Keratinocyte (primary cell): ENCODE measurements around the gene ANGPT4. TPM values are rescaled to one million over a fixed set of nuclear protein-coding genes. Genes with fewer than 3 reads are reported as not detected.

ENCODE experiments used
- DNase-seq: peaks from one replicate; pipeline ENCODE4 v3.0.0-alpha.2; 2011; ENCODE audit warnings: low read depth, missing footprints, low spot score
- FAIRE-seq: peaks from 2 replicates; lab custom pipeline; 2011; peaks lifted over from hg19 to GRCh38; lab: Jason Lieb, UNC
- H2AFZ ChIP-seq: 2 replicates; pipeline ENCODE4 v1.6.0; 2012; ENCODE audit warnings: low read length, control low read depth, inconsistent platforms; ENCODE audit not compliant: control insufficient read depth
- H3K27ac ChIP-seq: 2 replicates; pipeline ENCODE4 v1.5.1; 2011; ENCODE audit warnings: low read length; ENCODE audit not compliant: control insufficient read depth, insufficient read depth
- H3K27me3 ChIP-seq: 3 replicates; pipeline ENCODE4 v1.6.0; 2011; ENCODE audit warnings: low read length; ENCODE audit not compliant: control insufficient read depth, insufficient read depth; ENCODE audit errors: extremely low read depth
- H3K36me3 ChIP-seq, 2 experiments: 2 replicates in 1 of 2; 3 replicates in 1 of 2; pipeline ENCODE4 v1.5.1; 2011; ENCODE audit warnings: low read length in 2 of 2, mild to moderate bottlenecking in 1 of 2; ENCODE audit not compliant: control insufficient read depth in 2 of 2, insufficient read depth in 2 of 2; ENCODE audit errors: extremely low read depth in 1 of 2
- H3K4me1 ChIP-seq: 3 replicates; pipeline ENCODE4 v1.5.1; 2011; ENCODE audit warnings: low read length; ENCODE audit not compliant: control insufficient read depth, insufficient read depth; ENCODE audit errors: extremely low read depth
- H3K4me2 ChIP-seq: 3 replicates; pipeline ENCODE4 v1.6.0; 2011; ENCODE audit warnings: low read depth, low read length; ENCODE audit not compliant: control insufficient read depth, insufficient read depth; ENCODE audit errors: extremely low read depth
- H3K4me3 ChIP-seq, 3 experiments: fragments of 200-600 bp in 1 of 3; sonication (generic) in 1 of 3; 2 replicates in 2 of 3; 3 replicates in 1 of 3; pipeline ENCODE4 v1.5.1; 2011 to 2016; ENCODE audit warnings: low read length in 3 of 3, mild to moderate bottlenecking in 3 of 3, control low read depth in 2 of 3, inconsistent platforms in 1 of 3, low read depth in 1 of 3, mixed read lengths in 1 of 3, mixed run types in 1 of 3, moderate library complexity in 1 of 3; ENCODE audit not compliant: control insufficient read depth in 2 of 3, insufficient read depth in 2 of 3; ENCODE audit errors: extremely low read depth in 1 of 3
- H3K79me2 ChIP-seq: 2 replicates; pipeline ENCODE4 v1.6.0; 2012; ENCODE audit warnings: low read length; ENCODE audit not compliant: control insufficient read depth, insufficient read depth
- H3K9ac ChIP-seq: 3 replicates; pipeline ENCODE4 v1.6.0; 2011; ENCODE audit warnings: low read length; ENCODE audit not compliant: control insufficient read depth, insufficient read depth; ENCODE audit errors: extremely low read depth
- H3K9me1 ChIP-seq: 3 replicates; pipeline ENCODE4 v1.6.0; 2011; ENCODE audit warnings: low read length; ENCODE audit not compliant: control insufficient read depth, insufficient read depth; ENCODE audit errors: extremely low read depth
- H3K9me3 ChIP-seq: 2 replicates; pipeline ENCODE4 v1.5.1; 2012; ENCODE audit warnings: low read depth, low read length; ENCODE audit not compliant: control insufficient read depth
- H4K20me1 ChIP-seq: 3 replicates; pipeline ENCODE4 v1.6.0; 2011; ENCODE audit warnings: low read length; ENCODE audit not compliant: control insufficient read depth, insufficient read depth; ENCODE audit errors: extremely low read depth
- EZH2 ChIP-seq: IDR thresholded peaks from one replicate; pipeline ENCODE4 v1.6.1; 2012; ENCODE audit warnings: inconsistent platforms, mild to moderate bottlenecking, low read length, moderate library complexity
- dilution Hi-C: fragments of 300-500 bp; cut with MboI; formaldehyde crosslinking; loops from one replicate; pipeline ENCODE4 v1.7.0; 2020; ENCODE audit warnings: low sequenced_read_pairs; ENCODE audit not compliant: extremely low pct_ligation_motif_present
- polyA plus RNA-seq, 5 experiments: library from polyadenylated mRNA; depleted of rRNA in 3 of 5; stranded (reverse) in 3 of 5; stranded (forward) in 1 of 5; unstranded in 1 of 5; fragments of >200 nt; gene quantifications; 1 replicate in 1 of 5; 2 replicates in 3 of 5; 3 replicates in 1 of 5; pipeline versions ENCODE4 v1.2.1 to v1.2.3, GENCODE V29; 2011 to 2012; ENCODE audit warnings: missing spikeins in 2 of 5, low read depth in 1 of 5, low replicate concordance in 1 of 5
- TF ChIP-seq, protein P1 (sequence below), 3 experiments: IDR thresholded peaks in 1 of 3; conservative IDR thresholded peaks in 1 of 3; optimal IDR thresholded peaks in 1 of 3; 2 replicates in 2 of 3; 3 replicates in 1 of 3; pipeline versions ENCODE3 to v1.5.1; 2011; ENCODE audit warnings: low read length in 3 of 3, mild to moderate bottlenecking in 3 of 3, moderate library complexity in 2 of 3, control low read depth in 1 of 3, inconsistent platforms in 1 of 3; ENCODE audit not compliant: insufficient read depth in 2 of 3; ENCODE audit errors: extremely low read depth in 1 of 3

ANGPT4 gene
- polyA plus RNA-seq, 1 donor (not counting 4 experiments of a cell fraction or from before 2014, with no cell fraction given) = not detected

DNA sequence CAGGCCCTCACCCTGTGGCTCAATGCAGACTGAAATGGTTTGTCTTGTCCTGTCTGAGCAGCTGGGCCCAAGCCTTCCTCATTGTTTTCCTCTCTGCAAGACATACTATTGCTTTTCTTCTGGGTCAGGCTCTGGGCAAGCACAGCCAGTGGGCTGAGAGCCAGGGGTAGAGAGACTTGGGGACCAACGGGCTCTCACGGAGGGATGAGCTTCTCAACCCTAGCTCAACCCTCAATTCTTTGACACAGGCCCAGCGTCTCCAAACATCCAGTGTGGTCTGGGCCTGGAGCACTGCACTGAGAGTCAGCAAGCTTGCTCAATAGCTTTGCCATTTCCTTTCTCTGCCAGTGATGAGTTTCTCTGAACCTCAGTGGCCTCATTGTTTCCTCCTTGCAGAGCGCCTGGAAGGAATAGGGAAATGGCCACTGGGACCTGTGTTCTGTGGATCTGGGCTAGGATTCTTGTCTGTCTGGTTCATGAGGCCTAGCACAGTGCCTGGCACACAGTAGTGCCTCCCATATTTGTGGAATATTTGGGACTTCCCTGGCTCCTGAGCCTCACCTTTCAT is 9.3 kb downstream of the ANGPT4 start:
- Histone ChIP-seq H4K20me1 (no peaks in the 10 kb centered on the region), H3K36me3 (no peaks in the 10 kb centered on the region), H3K27ac (no peak overlapping the region), H3K9me1 (no peaks in the 10 kb centered on the region), H3K27me3 (peaks cover 7% of the 10 kb centered on the region), H3K9ac (no peak overlapping the region), H3K79me2 (no peaks in the 10 kb centered on the region), H3K4me2 (no peak overlapping the region), H3K9me3 (no peaks in the 10 kb centered on the region), H3K4me3 (no peak overlapping the region), H3K4me1 (peaks cover 5% of the 10 kb centered on the region), H2AFZ (no peak overlapping the region)
- dilution Hi-C loops = no loop called here
- no peak for DNase-seq
- TF ChIP-seq, protein P1, sequence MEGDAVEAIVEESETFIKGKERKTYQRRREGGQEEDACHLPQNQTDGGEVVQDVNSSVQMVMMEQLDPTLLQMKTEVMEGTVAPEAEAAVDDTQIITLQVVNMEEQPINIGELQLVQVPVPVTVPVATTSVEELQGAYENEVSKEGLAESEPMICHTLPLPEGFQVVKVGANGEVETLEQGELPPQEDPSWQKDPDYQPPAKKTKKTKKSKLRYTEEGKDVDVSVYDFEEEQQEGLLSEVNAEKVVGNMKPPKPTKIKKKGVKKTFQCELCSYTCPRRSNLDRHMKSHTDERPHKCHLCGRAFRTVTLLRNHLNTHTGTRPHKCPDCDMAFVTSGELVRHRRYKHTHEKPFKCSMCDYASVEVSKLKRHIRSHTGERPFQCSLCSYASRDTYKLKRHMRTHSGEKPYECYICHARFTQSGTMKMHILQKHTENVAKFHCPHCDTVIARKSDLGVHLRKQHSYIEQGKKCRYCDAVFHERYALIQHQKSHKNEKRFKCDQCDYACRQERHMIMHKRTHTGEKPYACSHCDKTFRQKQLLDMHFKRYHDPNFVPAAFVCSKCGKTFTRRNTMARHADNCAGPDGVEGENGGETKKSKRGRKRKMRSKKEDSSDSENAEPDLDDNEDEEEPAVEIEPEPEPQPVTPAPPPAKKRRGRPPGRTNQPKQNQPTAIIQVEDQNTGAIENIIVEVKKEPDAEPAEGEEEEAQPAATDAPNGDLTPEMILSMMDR (optimal IDR thresholded peaks at IDR 0.05 in 1 of 3, IDR thresholded peaks at IDR 0.05 in 1 of 3, conservative IDR thresholded peaks at IDR 0.05 in 1 of 3; ENCODE audit: extremely low read depth in 1 of 3, insufficient read depth in 2 of 3, low read length in 3 of 3) = no peak
- no peak for TF ChIP-seq EZH2
- no peak for FAIRE-seq

DNA sequence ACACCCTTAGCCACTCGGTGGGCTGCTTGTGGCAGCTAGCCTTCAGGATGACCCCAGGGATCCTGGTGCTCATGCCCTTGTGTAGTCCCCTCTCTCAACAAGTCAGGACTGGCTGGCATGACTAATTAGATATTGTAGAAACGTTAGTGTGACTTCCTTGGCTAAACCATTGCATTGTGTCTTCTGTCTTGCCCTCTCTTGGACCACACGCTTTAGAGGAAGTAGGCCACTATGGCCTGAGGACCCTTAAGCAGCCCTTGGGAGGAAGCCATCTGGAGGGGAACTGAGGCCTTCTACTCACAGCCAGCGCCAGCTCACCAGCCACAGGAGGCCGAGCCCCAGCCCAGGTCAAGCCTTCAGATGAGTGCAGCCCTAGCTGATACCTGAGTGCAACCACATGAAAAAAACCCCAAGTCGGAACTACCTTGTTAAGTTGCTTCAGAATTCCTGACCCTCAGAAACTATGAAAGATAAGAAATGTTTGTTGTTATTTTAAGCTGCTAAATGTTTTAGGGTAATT is 10.1 kb downstream of the ANGPT4 start:
- Histone ChIP-seq H3K4me1 (peaks cover 5% of the 10 kb centered on the region), H3K9me3 (no peaks in the 10 kb centered on the region), H2AFZ (no peak overlapping the region), H4K20me1 (no peaks in the 10 kb centered on the region), H3K9ac (no peak overlapping the region), H3K27me3 (peaks cover 6% of the 10 kb centered on the region), H3K4me3 (no peak overlapping the region), H3K27ac (no peak overlapping the region), H3K79me2 (no peaks in the 10 kb centered on the region), H3K36me3 (no peaks in the 10 kb centered on the region), H3K4me2 (no peak overlapping the region), H3K9me1 (no peaks in the 10 kb centered on the region)
- no peak for TF ChIP-seq EZH2
- TF ChIP-seq, protein P1 (optimal IDR thresholded peaks at IDR 0.05 in 1 of 3, IDR thresholded peaks at IDR 0.05 in 1 of 3, conservative IDR thresholded peaks at IDR 0.05 in 1 of 3; ENCODE audit: extremely low read depth in 1 of 3, insufficient read depth in 2 of 3, low read length in 3 of 3) = no peak
- no peak for DNase-seq
- dilution Hi-C loops = no loop called here
- no peak for FAIRE-seq
